H1 (cell line): Measurements from ENCODE around the gene COL6A3. TPM values are rescaled to one million over a fixed set of nuclear protein-coding genes. Genes with fewer than 3 reads are reported as not detected.

ENCODE experiments used
- BCL11A ChIP-seq, 2 experiments: IDR thresholded peaks; one replicate each; pipeline ENCODE4 v1.6.1; 2011; ENCODE audit warnings: low read depth in 2 of 2, low read length in 2 of 2, mild to moderate bottlenecking in 2 of 2
- CHD2 ChIP-seq: IDR thresholded peaks from 2 replicates; pipeline ENCODE4 v1.6.1; 2012; ENCODE audit warnings: low read length, improper control_type of control experiment
- FOSL1 ChIP-seq: IDR thresholded peaks from 2 replicates; pipeline ENCODE4 v1.6.1; 2011; ENCODE audit warnings: mild to moderate bottlenecking, low read depth, low read length, moderate library complexity; ENCODE audit not compliant: insufficient read depth
- HDAC6 ChIP-seq: IDR thresholded peaks from one replicate; pipeline ENCODE4 v1.7.1; 2012; ENCODE audit warnings: low read depth, mild to moderate bottlenecking, inconsistent platforms, low read length, moderate library complexity
- JUN ChIP-seq: IDR thresholded peaks from 2 replicates; pipeline ENCODE4 v1.6.1; 2011; ENCODE audit warnings: low read depth, mild to moderate bottlenecking, improper control_type of control experiment, low read length
- KDM4A ChIP-seq: IDR thresholded peaks from one replicate; pipeline ENCODE4 v1.7.1; 2012; ENCODE audit warnings: low read depth, mild to moderate bottlenecking, moderate library complexity, low read length, inconsistent platforms; ENCODE audit not compliant: severe bottlenecking
- PHF8 ChIP-seq: fragments of 200-600 bp; sonication (generic); conservative IDR thresholded peaks from 2 replicates; pipeline ENCODE4 v1.7.1; 2012; ENCODE audit warnings: low read depth, mild to moderate bottlenecking, inconsistent platforms, low read length, moderate library complexity
- POLR2A ChIP-seq, 2 experiments: IDR thresholded peaks; 1 replicate in 1 of 2; 2 replicates in 1 of 2; pipeline ENCODE4 v1.6.1; 2011; ENCODE audit warnings: low read depth in 2 of 2, low read length in 2 of 2, mild to moderate bottlenecking in 2 of 2; ENCODE audit errors: control extremely low read depth in 1 of 2
- RBBP5 ChIP-seq: IDR thresholded peaks from 2 replicates; pipeline ENCODE4 v1.7.1; 2012; ENCODE audit warnings: low read depth, mild to moderate bottlenecking, inconsistent platforms, low read length, moderate library complexity, borderline replicate concordance
- SRF ChIP-seq: IDR thresholded peaks from 2 replicates; pipeline ENCODE4 v1.6.1; 2011; ENCODE audit warnings: mild to moderate bottlenecking, low read depth, low read length, moderate library complexity
- TAF7 ChIP-seq: optimal IDR thresholded peaks from 2 replicates; pipeline ENCODE3; 2011; ENCODE audit warnings: low read depth, mild to moderate bottlenecking, inconsistent platforms, low read length, moderate library complexity, borderline replicate concordance
- polyA plus RNA-seq, 7 experiments: library from polyadenylated mRNA; depleted of rRNA in 3 of 7; stranded (reverse) in 5 of 7; unstranded in 2 of 7; fragments of >200 nt in 5 of 7; fragments of 200-250 nt in 2 of 7; gene quantifications; 1 replicate in 5 of 7; 2 replicates in 1 of 7; 4 replicates in 1 of 7; pipeline versions ENCODE4 v1.2.1 to v1.2.3, GENCODE V29; 2011 to 2013; ENCODE audit warnings: missing spikeins in 2 of 7, mixed read lengths in 2 of 7
- total RNA-seq: library from RNA; stranded (reverse); fragmentation: NEBNext Ultra II Directional; extraction: Animal tissue kit (Norgen Biotek cat#: 25700); gene quantifications from 2 replicates; pipeline ENCODE4 v1.2.1, GENCODE V29; 2021
- TF ChIP-seq, protein P1 (sequence below): fragments of 300-600 bp; sonication (generic); IDR thresholded peaks from 2 replicates; pipeline ENCODE4 v1.7.1; 2012; ENCODE audit warnings: low read length, moderate library complexity, mild to moderate bottlenecking, inconsistent platforms; ENCODE audit not compliant: insufficient replicate concordance

The COL6A3 gene
- total and polyA plus RNA-seq, 2 of the 8 experiments (the other 6 are each of a cell fraction or from before 2014, with no cell fraction given) = 1.2 to 3.4 TPM

DNA sequence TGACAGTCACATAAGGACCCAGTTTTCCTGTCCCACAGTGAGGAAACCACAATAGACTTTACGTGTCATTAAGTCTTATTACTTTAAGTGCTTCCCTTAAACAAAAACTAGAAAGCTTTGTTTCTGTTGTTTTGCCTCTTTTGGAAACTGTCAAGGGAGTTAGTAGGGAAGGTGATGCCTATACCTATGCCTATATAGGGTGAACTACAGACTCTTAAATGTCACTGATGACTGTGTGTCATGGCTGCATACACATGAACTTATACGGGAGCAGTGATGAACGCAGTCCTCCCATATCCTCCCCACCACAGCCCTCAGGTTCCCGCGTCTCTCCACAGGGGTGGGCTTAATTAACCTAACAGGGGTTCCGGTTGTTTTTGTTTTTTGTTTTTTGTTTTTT, 97.6 kb downstream of the COL6A3 start (continued):
- TF ChIP-seq, protein P1, sequence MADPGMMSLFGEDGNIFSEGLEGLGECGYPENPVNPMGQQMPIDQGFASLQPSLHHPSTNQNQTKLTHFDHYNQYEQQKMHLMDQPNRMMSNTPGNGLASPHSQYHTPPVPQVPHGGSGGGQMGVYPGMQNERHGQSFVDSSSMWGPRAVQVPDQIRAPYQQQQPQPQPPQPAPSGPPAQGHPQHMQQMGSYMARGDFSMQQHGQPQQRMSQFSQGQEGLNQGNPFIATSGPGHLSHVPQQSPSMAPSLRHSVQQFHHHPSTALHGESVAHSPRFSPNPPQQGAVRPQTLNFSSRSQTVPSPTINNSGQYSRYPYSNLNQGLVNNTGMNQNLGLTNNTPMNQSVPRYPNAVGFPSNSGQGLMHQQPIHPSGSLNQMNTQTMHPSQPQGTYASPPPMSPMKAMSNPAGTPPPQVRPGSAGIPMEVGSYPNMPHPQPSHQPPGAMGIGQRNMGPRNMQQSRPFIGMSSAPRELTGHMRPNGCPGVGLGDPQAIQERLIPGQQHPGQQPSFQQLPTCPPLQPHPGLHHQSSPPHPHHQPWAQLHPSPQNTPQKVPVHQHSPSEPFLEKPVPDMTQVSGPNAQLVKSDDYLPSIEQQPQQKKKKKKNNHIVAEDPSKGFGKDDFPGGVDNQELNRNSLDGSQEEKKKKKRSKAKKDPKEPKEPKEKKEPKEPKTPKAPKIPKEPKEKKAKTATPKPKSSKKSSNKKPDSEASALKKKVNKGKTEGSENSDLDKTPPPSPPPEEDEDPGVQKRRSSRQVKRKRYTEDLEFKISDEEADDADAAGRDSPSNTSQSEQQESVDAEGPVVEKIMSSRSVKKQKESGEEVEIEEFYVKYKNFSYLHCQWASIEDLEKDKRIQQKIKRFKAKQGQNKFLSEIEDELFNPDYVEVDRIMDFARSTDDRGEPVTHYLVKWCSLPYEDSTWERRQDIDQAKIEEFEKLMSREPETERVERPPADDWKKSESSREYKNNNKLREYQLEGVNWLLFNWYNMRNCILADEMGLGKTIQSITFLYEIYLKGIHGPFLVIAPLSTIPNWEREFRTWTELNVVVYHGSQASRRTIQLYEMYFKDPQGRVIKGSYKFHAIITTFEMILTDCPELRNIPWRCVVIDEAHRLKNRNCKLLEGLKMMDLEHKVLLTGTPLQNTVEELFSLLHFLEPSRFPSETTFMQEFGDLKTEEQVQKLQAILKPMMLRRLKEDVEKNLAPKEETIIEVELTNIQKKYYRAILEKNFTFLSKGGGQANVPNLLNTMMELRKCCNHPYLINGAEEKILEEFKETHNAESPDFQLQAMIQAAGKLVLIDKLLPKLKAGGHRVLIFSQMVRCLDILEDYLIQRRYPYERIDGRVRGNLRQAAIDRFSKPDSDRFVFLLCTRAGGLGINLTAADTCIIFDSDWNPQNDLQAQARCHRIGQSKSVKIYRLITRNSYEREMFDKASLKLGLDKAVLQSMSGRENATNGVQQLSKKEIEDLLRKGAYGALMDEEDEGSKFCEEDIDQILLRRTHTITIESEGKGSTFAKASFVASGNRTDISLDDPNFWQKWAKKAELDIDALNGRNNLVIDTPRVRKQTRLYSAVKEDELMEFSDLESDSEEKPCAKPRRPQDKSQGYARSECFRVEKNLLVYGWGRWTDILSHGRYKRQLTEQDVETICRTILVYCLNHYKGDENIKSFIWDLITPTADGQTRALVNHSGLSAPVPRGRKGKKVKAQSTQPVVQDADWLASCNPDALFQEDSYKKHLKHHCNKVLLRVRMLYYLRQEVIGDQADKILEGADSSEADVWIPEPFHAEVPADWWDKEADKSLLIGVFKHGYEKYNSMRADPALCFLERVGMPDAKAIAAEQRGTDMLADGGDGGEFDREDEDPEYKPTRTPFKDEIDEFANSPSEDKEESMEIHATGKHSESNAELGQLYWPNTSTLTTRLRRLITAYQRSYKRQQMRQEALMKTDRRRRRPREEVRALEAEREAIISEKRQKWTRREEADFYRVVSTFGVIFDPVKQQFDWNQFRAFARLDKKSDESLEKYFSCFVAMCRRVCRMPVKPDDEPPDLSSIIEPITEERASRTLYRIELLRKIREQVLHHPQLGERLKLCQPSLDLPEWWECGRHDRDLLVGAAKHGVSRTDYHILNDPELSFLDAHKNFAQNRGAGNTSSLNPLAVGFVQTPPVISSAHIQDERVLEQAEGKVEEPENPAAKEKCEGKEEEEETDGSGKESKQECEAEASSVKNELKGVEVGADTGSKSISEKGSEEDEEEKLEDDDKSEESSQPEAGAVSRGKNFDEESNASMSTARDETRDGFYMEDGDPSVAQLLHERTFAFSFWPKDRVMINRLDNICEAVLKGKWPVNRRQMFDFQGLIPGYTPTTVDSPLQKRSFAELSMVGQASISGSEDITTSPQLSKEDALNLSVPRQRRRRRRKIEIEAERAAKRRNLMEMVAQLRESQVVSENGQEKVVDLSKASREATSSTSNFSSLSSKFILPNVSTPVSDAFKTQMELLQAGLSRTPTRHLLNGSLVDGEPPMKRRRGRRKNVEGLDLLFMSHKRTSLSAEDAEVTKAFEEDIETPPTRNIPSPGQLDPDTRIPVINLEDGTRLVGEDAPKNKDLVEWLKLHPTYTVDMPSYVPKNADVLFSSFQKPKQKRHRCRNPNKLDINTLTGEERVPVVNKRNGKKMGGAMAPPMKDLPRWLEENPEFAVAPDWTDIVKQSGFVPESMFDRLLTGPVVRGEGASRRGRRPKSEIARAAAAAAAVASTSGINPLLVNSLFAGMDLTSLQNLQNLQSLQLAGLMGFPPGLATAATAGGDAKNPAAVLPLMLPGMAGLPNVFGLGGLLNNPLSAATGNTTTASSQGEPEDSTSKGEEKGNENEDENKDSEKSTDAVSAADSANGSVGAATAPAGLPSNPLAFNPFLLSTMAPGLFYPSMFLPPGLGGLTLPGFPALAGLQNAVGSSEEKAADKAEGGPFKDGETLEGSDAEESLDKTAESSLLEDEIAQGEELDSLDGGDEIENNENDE = no peak
- TF ChIP-seq FOSL1 (no peak), KDM4A (no peak), SRF (no peak), CHD2 (no peak), PHF8 (no peak), HDAC6 (no peak), TAF7 (no peak), POLR2A (IDR thresholded peaks at IDR 0.05; ENCODE audit: control extremely low read depth in 1 of 2, low read depth in 2 of 2, low read length in 2 of 2) (no peak), RBBP5 (no peak), BCL11A (IDR thresholded peaks at IDR 0.05; ENCODE audit: low read depth in 2 of 2, low read length in 2 of 2) (no peak), JUN (no peak)
